Loucy (cell line): ENCODE results near the gene CLDN14.

Experiments
- H2AFZ ChIP-seq: fragments of 200-600 bp; sonication (generic); 2 replicates; pipeline ENCODE4 v1.6.0; 2016; ENCODE audit warnings: antibody characterized with exemption, mild to moderate bottlenecking, low read length, moderate library complexity
- H3F3A ChIP-seq: fragments of 200-600 bp; 2 replicates; pipeline ENCODE4 v1.6.0; 2016; ENCODE audit warnings: antibody characterized with exemption, low read depth, mild to moderate bottlenecking
- H3K27me3 ChIP-seq: fragments of 200-600 bp; sonication (generic); 2 replicates; pipeline ENCODE4 v1.6.1; 2014; ENCODE audit warnings: low read length, mild to moderate bottlenecking; ENCODE audit not compliant: insufficient read depth, poor library complexity, severe bottlenecking
- H3K36me3 ChIP-seq: fragments of 200-600 bp; sonication (generic); 2 replicates; pipeline ENCODE4 v1.6.1; 2016; ENCODE audit warnings: low read length; ENCODE audit not compliant: insufficient read depth
- H3K4me1 ChIP-seq: fragments of 200-600 bp; sonication (generic); 2 replicates; pipeline ENCODE4 v1.5.1; 2014; ENCODE audit warnings: low read length, mild to moderate bottlenecking; ENCODE audit not compliant: insufficient read depth, poor library complexity, severe bottlenecking
- H3K4me2 ChIP-seq: fragments of 200-600 bp; sonication (generic); 2 replicates; pipeline ENCODE4 v1.6.0; 2014; ENCODE audit warnings: antibody characterized with exemption, low read length, low read depth, mild to moderate bottlenecking; ENCODE audit not compliant: poor library complexity, severe bottlenecking
- H3K4me3 ChIP-seq: fragments of 200-600 bp; sonication (generic); 2 replicates; pipeline ENCODE4 v1.5.1; 2014; ENCODE audit warnings: low read length, mild to moderate bottlenecking, mixed read lengths; ENCODE audit not compliant: poor library complexity, severe bottlenecking
- H3K79me2 ChIP-seq: fragments of 200-600 bp; sonication (generic); 2 replicates; pipeline ENCODE4 v1.6.1; 2014; ENCODE audit warnings: low read length; ENCODE audit not compliant: insufficient read depth
- H3K9ac ChIP-seq: fragments of 200-600 bp; sonication (generic); 2 replicates; pipeline ENCODE4 v1.6.0; 2014; ENCODE audit warnings: mild to moderate bottlenecking, low read depth, low read length, moderate library complexity; ENCODE audit not compliant: poor library complexity, severe bottlenecking
- H3K9me2 ChIP-seq: fragments of 200-600 bp; sonication (generic); replicated peaks from 2 replicates; pipeline ENCODE4 v1.6.1; 2016; ENCODE audit warnings: low read depth, low read length, mixed read lengths
- H3K9me3 ChIP-seq: fragments of 200-600 bp; sonication (generic); 2 replicates; pipeline ENCODE4 v1.6.1; 2014; ENCODE audit warnings: mild to moderate bottlenecking, antibody characterized with exemption, low read length, low read depth; ENCODE audit not compliant: insufficient read depth
- H4K20me1 ChIP-seq: fragments of 200-600 bp; sonication (generic); 2 replicates; pipeline ENCODE4 v1.6.0; 2014; ENCODE audit warnings: antibody characterized with exemption, low read length, mild to moderate bottlenecking; ENCODE audit not compliant: insufficient read depth, poor library complexity, severe bottlenecking
- EZH2phosphoT487 ChIP-seq: fragments of 200-600 bp; IDR thresholded peaks from 2 replicates; pipeline ENCODE4 v1.6.1; 2018; ENCODE audit warnings: antibody characterized with exemption, mild to moderate bottlenecking, moderate library complexity, borderline replicate concordance
- TF ChIP-seq, protein P1 (sequence below): fragments of 200-600 bp; sonication (generic); conservative IDR thresholded peaks from 2 replicates; pipeline ENCODE4 v1.5.1; 2014; ENCODE audit warnings: mild to moderate bottlenecking, antibody characterized with exemption, low read length

CLDN14 gene

DNA sequence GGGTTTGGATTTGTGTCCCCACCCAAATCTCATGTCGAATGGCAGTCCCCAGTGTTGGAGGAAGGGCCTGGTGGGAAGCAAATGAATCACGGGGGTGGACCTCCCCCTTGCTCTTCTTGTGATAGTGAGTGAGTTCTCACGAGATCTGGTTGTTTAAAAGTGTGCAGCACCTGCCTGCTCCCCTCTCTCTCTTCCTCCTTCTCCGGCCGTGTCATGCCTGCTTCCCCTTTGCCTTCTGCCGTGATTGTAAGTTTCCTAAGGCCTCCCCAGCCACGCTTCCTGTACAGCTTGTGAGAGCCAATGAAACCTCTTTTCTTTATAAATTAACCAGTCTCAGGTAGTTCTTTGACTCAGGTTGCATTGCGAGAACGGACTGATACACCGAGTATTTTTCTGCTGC lies 15.9 kb downstream of the CLDN14 start:
- H3K4me1 ChIP-seq: no peaks in the 10 kb centered on the region
- no peaks in the 10 kb centered on the region for H3K36me3 ChIP-seq
- H3K4me2 ChIP-seq: no peak overlapping the region
- H3K4me3 ChIP-seq: no peak overlapping the region
- H3K9me3 ChIP-seq: no peaks in the 10 kb centered on the region
- H3K9me2 ChIP-seq: no peaks in the 10 kb centered on the region
- H3F3A ChIP-seq: no peaks in the 10 kb centered on the region
- H2AFZ ChIP-seq: no peak overlapping the region
- TF ChIP-seq, protein P1, sequence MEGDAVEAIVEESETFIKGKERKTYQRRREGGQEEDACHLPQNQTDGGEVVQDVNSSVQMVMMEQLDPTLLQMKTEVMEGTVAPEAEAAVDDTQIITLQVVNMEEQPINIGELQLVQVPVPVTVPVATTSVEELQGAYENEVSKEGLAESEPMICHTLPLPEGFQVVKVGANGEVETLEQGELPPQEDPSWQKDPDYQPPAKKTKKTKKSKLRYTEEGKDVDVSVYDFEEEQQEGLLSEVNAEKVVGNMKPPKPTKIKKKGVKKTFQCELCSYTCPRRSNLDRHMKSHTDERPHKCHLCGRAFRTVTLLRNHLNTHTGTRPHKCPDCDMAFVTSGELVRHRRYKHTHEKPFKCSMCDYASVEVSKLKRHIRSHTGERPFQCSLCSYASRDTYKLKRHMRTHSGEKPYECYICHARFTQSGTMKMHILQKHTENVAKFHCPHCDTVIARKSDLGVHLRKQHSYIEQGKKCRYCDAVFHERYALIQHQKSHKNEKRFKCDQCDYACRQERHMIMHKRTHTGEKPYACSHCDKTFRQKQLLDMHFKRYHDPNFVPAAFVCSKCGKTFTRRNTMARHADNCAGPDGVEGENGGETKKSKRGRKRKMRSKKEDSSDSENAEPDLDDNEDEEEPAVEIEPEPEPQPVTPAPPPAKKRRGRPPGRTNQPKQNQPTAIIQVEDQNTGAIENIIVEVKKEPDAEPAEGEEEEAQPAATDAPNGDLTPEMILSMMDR: no peak
- TF ChIP-seq EZH2phosphoT487: no peak
- H3K79me2 ChIP-seq: no peaks in the 10 kb centered on the region
- no peak overlapping the region for H3K9ac ChIP-seq
- no peaks in the 10 kb centered on the region for H4K20me1 ChIP-seq
- H3K27me3 ChIP-seq: no peaks in the 10 kb centered on the region

DNA sequence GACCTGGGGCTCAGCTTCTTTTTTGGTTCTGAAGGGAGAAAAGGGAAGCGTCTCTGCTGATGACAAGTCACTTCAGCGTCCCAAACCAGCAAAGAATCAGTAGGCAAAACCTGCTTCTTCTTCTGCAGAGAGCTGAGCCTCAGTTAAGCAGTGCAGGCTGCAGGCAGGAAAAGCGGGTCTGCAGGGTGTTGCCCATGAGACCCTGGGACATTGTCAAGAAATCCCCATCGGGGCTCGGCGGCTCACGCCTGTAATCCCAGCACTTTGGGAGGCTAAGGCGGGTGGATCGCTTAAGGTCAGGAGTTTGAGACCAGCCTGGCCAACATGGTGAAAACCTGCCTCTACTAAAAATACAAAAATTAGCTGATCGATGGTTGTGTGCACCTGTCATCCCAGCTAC lies 16.7 kb downstream of the CLDN14 start:
- H2AFZ ChIP-seq: no peak overlapping the region
- no peaks in the 10 kb centered on the region for H3K4me1 ChIP-seq
- H3K9ac ChIP-seq: no peak overlapping the region
- H3K79me2 ChIP-seq: no peaks in the 10 kb centered on the region
- H3K4me3 ChIP-seq: no peak overlapping the region
- no peaks in the 10 kb centered on the region for H3K36me3 ChIP-seq
- H3K27me3 ChIP-seq: no peaks in the 10 kb centered on the region
- H3K9me3 ChIP-seq: no peaks in the 10 kb centered on the region
- TF ChIP-seq, protein P1: no peak
- no peak for TF ChIP-seq EZH2phosphoT487
- no peak overlapping the region for H3K4me2 ChIP-seq
- no peaks in the 10 kb centered on the region for H3F3A ChIP-seq
- no peaks in the 10 kb centered on the region for H3K9me2 ChIP-seq
- no peaks in the 10 kb centered on the region for H4K20me1 ChIP-seq

DNA sequence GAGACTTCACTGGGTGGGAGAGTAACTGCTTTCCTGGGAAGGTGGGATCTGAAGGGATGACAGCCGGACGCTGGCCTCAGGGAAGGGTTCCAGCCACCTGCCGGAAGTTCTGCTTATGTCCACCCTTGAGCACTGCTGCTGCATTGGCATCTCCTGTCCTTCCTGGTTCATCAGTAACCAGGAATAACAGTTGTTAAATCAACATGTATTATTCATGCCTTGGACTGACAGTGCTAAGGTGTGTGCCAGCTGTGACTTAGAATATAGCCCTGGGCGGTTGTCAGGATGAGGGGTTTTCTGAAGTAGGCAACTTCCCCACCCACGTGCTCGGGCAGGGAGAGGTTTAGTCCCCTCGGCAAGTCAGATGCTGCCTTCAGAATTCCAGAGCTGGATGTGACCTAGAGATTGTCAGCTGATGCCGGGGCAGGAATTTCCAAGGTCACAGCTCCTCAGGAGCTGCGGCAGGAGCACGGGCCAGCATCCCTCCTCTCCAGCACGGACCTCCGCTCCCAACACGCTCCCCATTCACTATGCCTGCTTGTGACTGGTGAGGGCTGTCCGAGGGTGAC lies 17.9 kb downstream of the CLDN14 start:
- Histone ChIP-seq H2AFZ (no peak overlapping the region), H3K4me2 (no peak overlapping the region)
- TF ChIP-seq, protein P1: no peak
- no peak for TF ChIP-seq EZH2phosphoT487

More for the DNA sequence above, 17.9 kb downstream of the CLDN14 start:
- Histone ChIP-seq H3K79me2 (no peaks in the 10 kb centered on the region), H3K9ac (no peak overlapping the region), H3K4me1 (no peaks in the 10 kb centered on the region), H3K9me2 (no peaks in the 10 kb centered on the region), H3K9me3 (no peaks in the 10 kb centered on the region), H3F3A (no peaks in the 10 kb centered on the region), H3K27me3 (no peaks in the 10 kb centered on the region), H3K4me3 (no peak overlapping the region), H4K20me1 (no peaks in the 10 kb centered on the region), H3K36me3 (no peaks in the 10 kb centered on the region)
